C1 segment of cervical spinal cord (tissue), 14 donors: ENCODE measurements around the gene RPL12.
"Not testable (repeated sequence)": the region's sequence is repeated elsewhere in the genome, so short reads cannot be mapped to it uniquely, and the experiment has no call there.

Experiments
- DNase-seq, 14 donors: peaks; one replicate each; lab custom pipeline; 2025; lab: John Stamatoyannopoulos, UW

RPL12 gene

DNA sequence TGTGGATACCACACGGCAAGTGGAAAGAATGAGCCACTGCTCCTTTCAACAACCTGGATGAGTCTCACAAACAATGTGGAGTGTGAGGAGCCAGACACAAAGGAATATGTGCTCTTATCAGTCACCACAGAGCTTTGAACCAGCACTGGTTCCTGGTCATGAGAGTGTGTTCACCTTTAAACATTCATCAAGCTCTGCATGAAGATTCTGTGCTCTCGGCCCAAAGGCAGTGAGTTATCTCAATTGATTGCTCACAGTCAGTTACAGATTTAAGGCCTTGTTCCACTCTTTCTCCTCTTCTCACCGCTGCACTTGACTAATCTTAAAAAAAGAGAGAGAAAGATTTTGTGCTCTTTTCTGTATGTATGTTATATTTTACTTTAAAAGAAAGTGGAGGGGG is 19.5 kb upstream of the RPL12 start:
- DNase-seq: no peak

DNA sequence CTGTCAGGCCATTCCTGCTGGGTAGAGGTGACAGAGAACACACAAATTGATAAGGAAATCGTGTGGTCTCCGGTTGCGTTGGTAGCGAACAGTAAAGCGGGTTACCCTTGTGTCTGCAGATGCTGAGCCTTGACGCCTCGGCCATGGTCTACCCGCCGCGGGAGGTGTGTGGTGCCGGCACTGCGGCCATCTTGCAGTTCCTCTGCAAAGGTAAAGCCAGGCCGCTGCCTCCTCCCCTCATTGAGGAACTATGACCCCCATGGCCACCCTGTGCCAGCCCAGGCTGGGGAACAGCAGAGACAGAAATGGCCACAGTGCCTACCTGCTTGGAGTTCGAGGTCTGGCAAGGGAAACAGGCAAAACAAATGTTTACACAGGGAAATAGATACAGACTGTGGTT is 16.4 kb upstream of the RPL12 start:
- DNase-seq: no peak

GRCh38 chr9:127466407-127466917 is 15.3 kb upstream of the RPL12 start:
- DNase-seq: not testable (repeated sequence)

DNA sequence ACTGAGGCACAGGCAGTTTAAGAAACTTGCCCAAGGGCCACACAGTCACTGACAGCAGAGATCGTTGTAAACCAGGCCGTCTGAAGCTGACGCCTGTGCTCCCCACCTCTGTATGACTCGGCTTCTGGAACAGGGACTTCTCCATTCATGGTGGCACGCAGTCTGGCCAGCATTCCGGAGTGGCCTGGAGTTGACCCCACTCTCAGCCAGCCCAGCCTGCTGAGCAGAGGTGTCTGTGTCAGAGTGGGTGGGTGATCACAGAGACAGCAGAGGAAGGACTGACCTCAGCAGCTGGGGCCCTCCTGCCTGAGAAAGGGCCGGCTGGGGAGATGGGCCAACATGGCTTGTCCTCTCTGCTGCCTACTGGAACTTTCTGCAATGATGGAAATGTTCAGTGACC is 12.7 kb upstream of the RPL12 start:
- peak in 1 of 14 donors; percentile 59 for DNase-seq

DNA sequence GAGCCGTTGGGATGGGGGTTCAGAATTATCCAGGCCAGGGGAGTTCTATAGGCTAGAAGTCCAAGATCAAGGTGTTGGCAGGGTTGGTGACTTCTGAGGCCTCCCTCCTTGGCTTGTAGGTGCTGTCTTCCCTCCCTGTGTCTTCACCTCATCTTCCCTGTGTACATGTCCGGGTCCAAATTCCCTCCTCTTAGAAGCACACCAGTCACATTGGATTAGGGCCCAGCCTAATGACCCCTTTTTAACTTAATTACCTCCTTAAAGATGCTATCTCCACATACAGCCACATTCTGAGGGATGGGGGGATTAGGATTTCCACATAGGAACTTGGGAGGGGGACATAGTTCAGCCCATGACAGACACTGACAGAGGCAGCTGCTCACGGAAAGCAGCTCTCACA is 12.2 kb upstream of the RPL12 start:
- no peak for DNase-seq

DNA sequence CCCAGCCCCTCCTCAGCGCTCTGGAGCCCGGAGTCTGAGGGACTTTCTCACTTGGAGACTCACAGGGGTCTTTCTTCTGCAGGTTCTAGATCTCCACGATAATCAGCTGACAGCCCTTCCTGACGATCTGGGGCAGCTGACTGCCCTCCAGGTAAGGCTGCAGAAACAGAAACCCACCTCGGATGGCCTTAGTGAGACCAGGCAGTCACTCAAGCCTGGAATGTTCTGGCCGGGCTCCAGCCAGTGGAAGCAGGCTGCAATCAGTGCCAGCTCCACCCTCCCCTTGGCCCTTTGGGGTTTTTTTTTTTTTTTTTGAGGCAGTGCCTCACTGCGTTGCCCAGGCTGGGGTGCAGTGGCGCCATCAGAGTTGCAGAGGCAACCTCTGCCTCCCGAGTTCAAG is 7.7 kb upstream of the RPL12 start:
- DNase-seq: no peak

GRCh38 chr9:127457191-127457878 is 6.1 kb upstream of the RPL12 start:
- peak in 1 of 14 donors; percentile 48 for DNase-seq

- peak in 4 of 14 donors; percentile 12 to 25 (median 16) for DNase-seq
These were observed 4.3 kb upstream of the RPL12 start for GRCh38 chr9:127455324-127455992.

- DNase-seq: no peak
These were observed 1.5 kb upstream of the RPL12 start for GRCh38 chr9:127452691-127453090.

DNA sequence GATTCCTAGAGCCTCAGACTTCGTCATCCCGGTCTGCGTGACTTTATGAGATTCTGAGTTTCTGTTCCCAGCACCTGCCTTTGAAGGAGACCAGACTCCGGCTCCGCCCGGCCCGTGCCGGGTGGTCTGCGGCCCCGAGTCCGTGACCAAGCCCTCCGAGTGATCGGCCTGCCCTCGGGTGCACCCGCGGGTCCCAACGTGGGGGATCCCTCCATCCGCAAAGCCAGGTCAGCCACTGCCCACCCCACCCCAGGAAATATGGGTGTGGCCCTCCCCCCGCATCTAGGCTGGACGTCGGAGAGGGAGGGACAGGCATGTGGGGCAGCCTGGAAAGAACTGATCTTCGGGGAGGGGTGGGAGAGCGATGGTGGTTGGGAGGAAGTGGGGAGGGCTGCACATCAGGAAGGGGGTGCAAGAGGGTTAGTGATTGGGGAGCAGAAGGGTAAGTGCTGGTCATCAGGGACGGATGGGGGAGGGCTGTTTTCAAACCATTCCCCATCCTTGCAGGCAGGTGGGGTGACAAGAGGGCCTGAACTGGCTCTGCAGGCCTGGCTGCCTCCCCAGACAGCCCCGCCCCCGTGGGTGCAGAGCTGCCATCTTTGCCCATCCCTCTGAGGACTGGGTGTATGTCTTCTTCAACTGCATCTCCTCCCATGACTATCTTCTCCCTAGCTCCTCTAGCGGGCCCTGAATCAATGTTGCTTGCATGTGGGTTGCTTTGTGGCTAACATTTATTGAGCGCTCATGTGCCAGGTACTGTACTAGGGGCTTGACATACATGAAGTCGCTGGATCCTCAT is 851 bp upstream of the RPL12 start:
- peak in 7 of 14 donors; percentile 26 to 70 (median 54) for DNase-seq

DNA sequence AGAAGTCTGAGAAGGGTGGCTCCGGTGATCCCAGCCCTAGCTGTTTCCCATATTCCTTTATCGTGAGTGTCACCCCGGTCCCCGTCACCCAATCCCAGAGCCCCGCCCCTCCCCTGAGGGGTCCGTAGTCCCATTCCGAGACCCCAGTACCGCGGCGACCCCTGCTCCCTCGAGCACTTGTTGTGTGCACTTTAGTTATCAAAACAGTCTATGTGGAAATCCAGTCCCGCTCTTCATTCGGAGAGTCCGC is 327 bp upstream of the RPL12 start:
- DNase-seq: peak in 2 of 14 donors; percentile 70

DNA sequence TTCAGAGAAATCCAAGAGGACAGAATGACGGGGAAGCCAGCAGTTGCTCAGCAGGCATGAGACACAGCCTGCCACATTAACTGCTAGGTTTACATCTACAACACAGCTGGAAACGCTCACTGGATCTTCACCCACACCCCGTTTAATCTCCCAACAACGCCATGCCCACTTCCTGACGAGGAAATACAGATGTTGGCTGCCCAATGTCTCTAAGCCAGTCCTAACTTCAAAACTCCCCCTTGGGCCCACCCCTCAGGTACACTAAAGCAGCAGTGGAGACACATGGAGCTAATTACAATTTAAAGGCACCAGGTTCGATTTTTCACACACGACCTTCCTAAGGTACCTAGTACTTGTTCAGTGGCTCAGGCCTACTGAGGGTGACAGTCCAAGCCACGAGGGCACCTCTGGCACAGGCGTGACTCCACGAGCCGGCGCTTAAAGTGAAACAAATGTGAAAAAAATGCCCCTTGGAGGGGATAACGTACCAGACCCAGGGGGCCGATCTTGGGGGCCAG is 904 bp downstream of the RPL12 start:
- DNase-seq: peak in 2 of 14 donors; percentile 9 to 36

DNA sequence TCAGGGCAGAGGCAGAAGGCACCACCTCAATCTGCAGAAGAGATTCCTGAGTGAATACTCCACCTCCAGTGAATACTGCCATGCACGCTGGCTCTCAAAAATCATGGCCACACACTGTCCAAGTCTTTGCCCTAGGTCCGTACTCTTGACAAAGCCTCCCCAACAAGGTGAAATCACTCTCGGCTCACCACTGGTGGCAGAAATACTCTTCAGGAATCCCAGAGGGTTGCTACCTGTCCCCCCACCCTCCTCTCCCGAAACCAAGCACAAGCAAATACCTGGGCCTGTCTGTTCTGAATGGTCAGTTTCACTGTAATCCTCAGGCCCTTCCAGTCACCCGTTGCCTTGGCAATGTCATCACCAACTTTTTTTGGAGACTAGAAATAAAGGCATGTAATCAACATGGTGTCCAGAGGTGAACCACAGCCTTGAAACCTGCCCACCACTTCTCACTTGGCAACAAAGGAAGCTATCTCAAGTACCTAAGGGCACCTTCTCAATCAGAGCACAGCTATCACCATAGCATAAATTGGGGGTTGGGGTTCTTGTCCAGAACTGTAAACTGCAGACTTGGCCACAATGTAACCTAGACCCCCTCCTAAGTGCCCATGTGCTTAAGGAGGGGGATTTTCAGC is 1.8 kb downstream of the RPL12 start:
- DNase-seq: no peak

DNA sequence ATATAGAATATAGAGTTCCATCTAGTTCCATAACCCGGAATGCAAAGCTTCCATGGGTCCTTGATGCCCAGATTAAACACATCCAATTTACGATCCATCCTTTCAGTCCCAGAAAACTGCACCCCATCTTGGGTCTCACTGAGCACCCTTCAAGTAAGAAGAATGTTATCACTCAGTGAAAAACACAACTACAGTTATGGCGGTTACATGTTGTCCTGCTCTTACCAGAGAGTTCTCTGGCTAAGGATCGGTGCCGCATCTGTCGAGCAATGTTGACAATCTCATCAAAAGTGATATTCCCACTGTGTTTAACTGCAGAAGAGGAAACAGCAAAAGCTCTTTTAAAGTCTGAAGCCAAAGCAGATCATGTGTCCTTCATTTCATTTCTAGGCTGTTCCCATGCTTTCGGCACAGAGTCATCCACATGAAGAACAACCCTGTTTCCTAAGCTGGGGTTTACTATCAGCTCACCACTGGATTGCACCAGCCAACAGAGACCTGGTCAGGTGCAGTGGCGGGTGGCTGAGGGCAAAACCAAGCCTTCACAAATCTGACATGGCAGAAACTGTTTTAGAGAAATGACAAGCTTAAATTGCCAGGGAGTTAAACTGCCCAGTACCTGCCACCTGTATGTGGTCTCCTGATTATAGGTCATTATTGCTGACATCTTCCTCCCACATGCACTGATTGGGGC is 2.9 kb downstream of the RPL12 start:
- no peak for DNase-seq

DNA sequence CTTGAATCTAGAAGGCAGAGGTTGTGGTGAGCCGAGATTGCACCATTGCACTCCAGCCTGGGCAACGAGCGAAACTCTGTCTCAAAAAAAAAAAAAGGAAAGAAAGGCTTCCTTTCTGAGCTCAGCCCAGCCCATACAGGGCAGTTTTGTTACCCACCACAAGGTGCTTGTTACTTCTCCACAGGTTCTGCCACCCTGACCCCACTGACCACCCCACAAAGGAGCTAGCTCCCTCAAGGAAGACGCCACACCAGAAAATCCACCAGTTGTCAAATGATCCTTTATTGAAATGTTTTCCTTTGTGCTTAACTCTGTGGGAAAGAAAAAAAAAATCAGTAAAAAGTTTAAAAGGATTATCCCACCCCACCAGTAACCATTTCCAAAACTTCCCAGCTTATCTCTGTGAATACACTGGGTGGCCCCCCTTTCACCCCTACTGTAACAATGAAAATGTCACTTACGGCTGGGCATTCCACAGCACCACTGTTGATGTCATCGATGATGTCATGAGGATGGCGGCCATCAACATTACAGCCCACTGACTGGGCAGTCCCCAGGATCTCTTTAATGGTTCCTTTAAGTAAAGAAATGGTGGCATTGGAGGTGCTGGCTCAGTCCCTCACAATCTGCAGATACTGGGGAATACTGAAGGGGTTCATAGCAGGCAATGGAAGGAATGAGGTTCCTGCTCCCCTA is 3.6 kb downstream of the RPL12 start:
- DNase-seq: no peak

GRCh38 chr9:127446713-127447415 is 4.3 kb downstream of the RPL12 start:
- DNase-seq: no peak

- no peak for DNase-seq
These were observed 5.1 kb downstream of the RPL12 start for GRCh38 chr9:127445851-127446712.

DNA sequence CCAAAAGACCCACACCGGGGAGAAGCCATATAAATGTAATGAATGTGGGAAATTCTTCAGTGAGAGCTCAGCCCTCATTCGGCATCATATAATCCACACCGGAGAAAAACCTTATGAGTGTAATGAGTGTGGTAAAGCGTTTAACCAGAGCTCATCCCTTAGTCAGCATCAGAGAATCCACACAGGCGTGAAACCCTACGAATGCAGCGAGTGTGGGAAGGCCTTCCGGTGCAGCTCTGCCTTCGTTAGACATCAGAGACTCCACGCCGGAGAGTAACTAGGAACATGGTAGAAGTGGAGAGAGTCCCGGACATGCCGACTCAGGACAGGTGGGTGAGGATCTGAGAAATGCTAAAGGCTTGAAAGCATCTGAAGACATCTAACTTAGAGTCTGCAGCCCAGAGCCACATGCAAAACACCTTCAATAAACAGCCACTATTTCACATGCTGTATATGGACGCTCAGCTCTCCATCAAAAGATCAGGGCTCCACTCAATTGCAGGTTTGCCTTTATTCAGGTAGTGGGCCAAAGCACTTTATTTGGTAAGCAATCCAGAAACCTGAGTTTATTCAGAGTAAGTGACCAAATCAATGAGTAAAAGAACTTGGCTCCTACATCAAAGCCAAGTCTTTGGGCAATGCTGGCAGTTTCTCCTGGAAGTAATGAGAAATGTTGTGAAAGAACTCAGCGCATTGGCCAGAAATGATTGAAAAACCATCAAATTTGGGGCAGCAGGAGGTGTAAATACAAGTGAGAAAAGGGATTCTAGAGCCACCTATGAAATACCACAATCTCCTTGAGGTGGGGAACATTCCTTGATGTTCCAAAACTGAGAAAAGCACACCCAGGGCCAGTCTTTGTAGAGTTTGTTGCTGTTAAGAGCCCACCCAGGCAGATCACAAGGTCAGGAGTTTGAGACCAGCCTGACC is 6.0 kb downstream of the RPL12 start:
- no peak for DNase-seq
